Mesothelial cell of epicardium (in vitro differentiated cells): ENCODE data around the gene RIMBP2. TPM values are rescaled to one million over a fixed set of nuclear protein-coding genes. Genes with fewer than 3 reads are reported as not detected.

ENCODE experiments used
- DNase-seq, 2 experiments: peaks; one replicate each; pipeline ENCODE4 v3.0.0; 2021; ENCODE audit warnings: low spot score in 2 of 2; ENCODE audit not compliant: unreplicated experiment in 2 of 2
- H3K27ac Mint-ChIP-seq: 2 replicates; pipeline ENCODE4 v1.8.0; 2021; ENCODE audit warnings: mixed read lengths
- H3K27me3 Mint-ChIP-seq: 2 replicates; pipeline ENCODE4 v1.8.0; 2021; ENCODE audit warnings: low read depth, mixed read lengths
- H3K36me3 Mint-ChIP-seq: 2 replicates; pipeline ENCODE4 v1.8.0; 2021; ENCODE audit warnings: mixed read lengths
- H3K4me1 Mint-ChIP-seq: 2 replicates; pipeline ENCODE4 v1.8.0; 2021; ENCODE audit warnings: mixed read lengths
- H3K4me3 Mint-ChIP-seq: 2 replicates; pipeline ENCODE4 v1.8.0; 2021; ENCODE audit warnings: mild to moderate bottlenecking, moderate library complexity, mixed read lengths
- H3K9me3 Mint-ChIP-seq: 2 replicates; pipeline ENCODE4 v1.8.0; 2021; ENCODE audit warnings: mixed read lengths
- total RNA-seq: library from RNA; stranded (reverse); gene quantifications from 3 replicates; pipeline ENCODE4 v1.2.1, GENCODE V29; 2021
- TF ChIP-seq, protein P1 (sequence below): fragments of 200-600 bp; sonication (generic); IDR thresholded peaks from one replicate; pipeline ENCODE4 v1.5.0; 2021; ENCODE audit warnings: antibody characterized with exemption; ENCODE audit not compliant: unreplicated experiment

The RIMBP2 gene
- total RNA-seq, 1 donor from 2014 or later, result 8.6 TPM

DNA sequence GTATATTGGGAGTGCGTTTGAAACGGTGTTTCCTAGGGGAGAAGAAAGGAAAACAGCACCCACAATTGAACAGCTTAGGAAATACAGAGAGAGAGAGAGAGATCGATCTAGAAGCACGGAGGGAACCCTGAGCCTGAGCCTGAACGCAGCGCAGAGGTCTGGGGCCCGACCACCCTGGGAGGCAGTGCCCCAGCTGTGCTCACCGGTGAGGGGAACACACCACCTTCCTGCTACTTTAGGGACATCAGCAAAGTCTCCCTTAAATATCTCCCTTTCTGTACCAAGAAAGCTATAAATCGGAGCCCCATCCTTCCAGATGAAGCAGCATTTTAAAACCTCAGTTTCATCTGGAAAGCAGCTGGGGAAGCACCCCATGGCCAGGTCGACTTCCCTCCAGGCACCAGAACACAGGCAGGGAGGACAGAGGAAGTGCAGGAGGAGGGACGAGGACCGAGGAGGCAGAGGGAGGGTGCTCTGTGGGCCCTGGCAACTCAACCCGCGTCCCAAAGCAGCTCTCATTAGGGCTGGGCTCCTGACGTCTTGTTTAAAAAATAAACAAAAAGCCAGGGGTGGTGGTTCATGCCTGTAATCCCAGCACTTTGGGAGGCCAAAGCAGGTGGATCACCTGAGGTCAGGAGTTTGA is 12.2 kb downstream of the RIMBP2 start:
- no peak overlapping the region for H3K27ac Mint-ChIP-seq
- H3K36me3 Mint-ChIP-seq, result no peaks in the 10 kb centered on the region
- H3K4me3 Mint-ChIP-seq, result no peak overlapping the region
- peaks cover 3% of the 10 kb centered on the region for H3K4me1 Mint-ChIP-seq
- TF ChIP-seq, protein P1, sequence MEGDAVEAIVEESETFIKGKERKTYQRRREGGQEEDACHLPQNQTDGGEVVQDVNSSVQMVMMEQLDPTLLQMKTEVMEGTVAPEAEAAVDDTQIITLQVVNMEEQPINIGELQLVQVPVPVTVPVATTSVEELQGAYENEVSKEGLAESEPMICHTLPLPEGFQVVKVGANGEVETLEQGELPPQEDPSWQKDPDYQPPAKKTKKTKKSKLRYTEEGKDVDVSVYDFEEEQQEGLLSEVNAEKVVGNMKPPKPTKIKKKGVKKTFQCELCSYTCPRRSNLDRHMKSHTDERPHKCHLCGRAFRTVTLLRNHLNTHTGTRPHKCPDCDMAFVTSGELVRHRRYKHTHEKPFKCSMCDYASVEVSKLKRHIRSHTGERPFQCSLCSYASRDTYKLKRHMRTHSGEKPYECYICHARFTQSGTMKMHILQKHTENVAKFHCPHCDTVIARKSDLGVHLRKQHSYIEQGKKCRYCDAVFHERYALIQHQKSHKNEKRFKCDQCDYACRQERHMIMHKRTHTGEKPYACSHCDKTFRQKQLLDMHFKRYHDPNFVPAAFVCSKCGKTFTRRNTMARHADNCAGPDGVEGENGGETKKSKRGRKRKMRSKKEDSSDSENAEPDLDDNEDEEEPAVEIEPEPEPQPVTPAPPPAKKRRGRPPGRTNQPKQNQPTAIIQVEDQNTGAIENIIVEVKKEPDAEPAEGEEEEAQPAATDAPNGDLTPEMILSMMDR, result no peak
- H3K9me3 Mint-ChIP-seq, result no peaks in the 10 kb centered on the region
- H3K27me3 Mint-ChIP-seq, result peaks cover 2% of the 10 kb centered on the region
- peak in 1 of 2 experiments; percentile 24 for DNase-seq

DNA sequence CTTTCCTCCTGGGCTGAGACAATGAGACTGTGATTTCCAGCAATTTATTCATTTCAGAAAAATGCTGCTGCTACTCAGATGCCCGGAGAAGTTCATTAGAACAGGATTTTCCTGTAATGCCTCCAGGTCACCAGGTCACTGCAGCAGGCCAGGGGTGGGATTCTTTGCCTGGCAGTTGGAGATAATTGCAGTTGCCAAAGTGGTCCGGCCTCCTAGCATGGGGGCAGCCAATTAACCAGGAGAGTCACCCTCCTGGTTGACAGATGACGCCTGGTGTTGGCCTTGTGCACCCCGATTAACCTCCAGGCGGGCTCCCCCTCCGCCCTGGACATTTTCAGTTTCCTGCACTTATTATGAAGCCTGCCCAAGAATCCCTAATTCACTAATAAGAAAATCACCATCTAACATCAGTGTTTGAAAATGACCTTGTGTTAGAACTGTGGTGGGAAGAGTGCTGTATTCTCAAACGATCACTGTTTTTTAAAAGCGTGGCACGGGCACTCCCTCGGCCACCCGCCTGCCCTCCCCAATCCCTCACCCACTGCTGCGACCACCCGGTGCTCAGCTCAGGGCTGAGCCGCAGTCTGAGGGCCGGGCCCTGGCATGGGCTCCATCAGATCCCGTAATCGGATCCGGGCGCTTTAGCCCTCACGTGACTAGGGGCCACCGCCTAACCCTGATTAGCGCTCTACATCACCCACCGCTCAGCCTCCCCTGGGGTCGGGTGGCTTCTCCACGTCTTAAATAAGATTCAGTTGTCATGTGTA is 12.9 kb downstream of the RIMBP2 start:
- TF ChIP-seq, protein P1, result no peak
- Mint-ChIP-seq H3K9me3 (no peaks in the 10 kb centered on the region), H3K4me3 (no peak overlapping the region), H3K36me3 (no peaks in the 10 kb centered on the region), H3K27me3 (peaks cover 2% of the 10 kb centered on the region), H3K4me1 (peaks cover 3% of the 10 kb centered on the region), H3K27ac (no peak overlapping the region)
- DNase-seq, result peak in 1 of 2 experiments; percentile 24

DNA sequence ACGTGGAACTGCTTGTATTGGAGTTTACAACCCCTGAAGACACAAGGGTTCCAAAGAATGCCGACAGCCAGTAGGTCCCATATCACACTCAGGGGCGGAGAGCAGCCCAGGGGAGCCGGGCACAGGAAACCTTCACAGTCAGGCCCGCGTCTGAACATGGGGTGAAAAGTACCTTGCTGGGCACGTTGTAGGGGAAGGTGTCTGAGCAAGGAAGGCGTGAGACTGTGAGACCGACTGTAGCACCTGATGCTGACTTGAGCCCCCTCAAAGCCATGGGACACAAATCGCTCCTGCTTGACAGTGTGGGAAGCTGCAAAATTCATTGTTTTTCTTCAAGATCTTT is 14.7 kb downstream of the RIMBP2 start:
- H3K4me3 Mint-ChIP-seq, result no peak overlapping the region
- peaks cover 4% of the 10 kb centered on the region for H3K9me3 Mint-ChIP-seq
- no peak for DNase-seq
- TF ChIP-seq, protein P1, result no peak
- H3K4me1 Mint-ChIP-seq, result peaks cover 3% of the 10 kb centered on the region
- no peak overlapping the region for H3K27ac Mint-ChIP-seq
- peaks cover 2% of the 10 kb centered on the region for H3K27me3 Mint-ChIP-seq
- H3K36me3 Mint-ChIP-seq, result no peaks in the 10 kb centered on the region

DNA sequence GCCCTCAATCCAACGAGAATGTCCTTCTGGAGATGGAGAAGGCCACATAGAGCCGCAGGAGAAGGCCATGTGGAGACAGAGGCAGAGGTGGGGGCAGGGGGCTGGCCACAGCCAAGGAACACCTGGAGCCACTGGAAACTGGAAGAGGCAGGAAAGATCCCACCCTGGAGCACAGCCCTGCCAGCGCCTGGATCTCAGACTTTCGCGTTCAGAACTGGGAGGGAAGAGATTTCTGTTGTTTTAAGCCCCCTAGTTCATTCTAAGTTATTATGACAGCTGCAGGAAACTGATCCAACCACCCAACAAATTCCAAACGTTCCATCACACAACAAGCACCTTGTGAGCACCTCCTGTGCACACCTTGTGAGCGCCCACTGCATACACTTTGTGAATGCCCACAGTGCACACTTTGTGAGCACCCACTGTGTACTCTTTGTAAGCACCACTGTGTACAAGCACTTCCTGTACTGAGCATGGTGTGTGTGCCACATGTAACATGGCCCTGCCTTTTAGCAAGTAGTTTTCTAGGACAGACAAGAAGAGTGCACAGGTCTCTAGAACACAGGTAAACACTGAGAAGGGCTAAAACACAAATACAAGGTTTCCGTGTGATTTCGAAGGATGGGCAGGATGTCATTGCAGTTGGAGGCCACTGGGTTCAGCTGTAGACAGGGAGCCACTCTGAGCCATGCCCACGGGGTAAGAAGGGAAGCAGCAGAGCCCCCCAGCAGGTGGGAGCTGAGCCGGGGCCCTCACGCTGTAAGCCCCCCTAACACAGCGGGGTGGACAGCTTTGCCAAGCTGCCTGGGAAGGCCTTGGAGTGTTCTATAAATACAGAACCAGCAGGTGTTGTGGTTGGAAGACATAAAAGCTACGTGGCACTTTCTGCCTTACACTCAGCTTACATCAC is 15.4 kb downstream of the RIMBP2 start:
- Mint-ChIP-seq H3K9me3 (peaks cover 4% of the 10 kb centered on the region), H3K36me3 (no peaks in the 10 kb centered on the region), H3K27me3 (peaks cover 2% of the 10 kb centered on the region), H3K27ac (no peak overlapping the region), H3K4me3 (no peak overlapping the region), H3K4me1 (peaks cover 3% of the 10 kb centered on the region)
- no peak for DNase-seq
- TF ChIP-seq, protein P1, result no peak

DNA sequence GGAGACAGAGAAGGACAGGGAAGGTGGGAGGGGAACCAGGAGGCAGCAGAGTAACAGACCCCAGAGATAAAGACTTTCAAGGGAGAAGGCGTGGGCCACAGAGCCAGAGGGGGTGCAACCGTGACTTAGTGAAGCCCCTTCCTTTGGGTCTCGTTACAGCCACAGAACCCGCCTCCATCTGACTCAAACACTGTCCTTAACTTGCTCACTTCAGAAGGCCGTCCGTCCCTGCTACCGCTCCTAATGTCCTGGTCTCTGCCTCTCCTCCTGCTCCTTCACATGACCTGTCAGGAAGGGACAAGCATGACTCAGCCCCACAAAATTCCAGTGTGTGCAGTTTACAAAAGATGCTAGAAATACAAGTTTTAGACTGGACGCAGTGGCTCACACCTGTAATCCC is 18.0 kb downstream of the RIMBP2 start:
- Mint-ChIP-seq H3K9me3 (peaks cover 4% of the 10 kb centered on the region), H3K36me3 (no peaks in the 10 kb centered on the region), H3K27ac (no peak overlapping the region), H3K4me3 (no peak overlapping the region), H3K4me1 (peaks cover 3% of the 10 kb centered on the region), H3K27me3 (no peaks in the 10 kb centered on the region)
- TF ChIP-seq, protein P1, result no peak
- DNase-seq, result no peak
